ENCODE data around the gene MYLIP.

MYLIP gene

DNA sequence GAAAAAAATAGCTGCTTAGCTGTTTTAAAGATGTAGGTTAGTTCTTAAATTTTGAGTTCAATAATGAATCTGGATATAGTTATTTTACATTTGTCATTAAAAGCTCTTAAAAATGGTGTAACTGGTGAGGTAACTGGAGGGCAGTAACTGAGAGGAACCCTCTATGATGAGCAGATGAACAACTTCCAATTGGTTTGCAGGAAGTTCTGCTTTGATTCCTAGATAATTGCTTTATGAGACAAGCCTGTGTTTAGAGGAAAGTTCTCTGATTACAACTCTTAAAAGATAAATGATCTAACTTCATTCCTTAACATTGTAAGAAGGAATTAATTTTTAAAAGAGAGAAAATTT lies 8.5 kb downstream of the MYLIP start:
- DNase-seq (ENCODE audit: insufficient read length, low spot score) (no peak), FAIRE-seq (no peak)
- TF ChIP-seq, protein P1, sequence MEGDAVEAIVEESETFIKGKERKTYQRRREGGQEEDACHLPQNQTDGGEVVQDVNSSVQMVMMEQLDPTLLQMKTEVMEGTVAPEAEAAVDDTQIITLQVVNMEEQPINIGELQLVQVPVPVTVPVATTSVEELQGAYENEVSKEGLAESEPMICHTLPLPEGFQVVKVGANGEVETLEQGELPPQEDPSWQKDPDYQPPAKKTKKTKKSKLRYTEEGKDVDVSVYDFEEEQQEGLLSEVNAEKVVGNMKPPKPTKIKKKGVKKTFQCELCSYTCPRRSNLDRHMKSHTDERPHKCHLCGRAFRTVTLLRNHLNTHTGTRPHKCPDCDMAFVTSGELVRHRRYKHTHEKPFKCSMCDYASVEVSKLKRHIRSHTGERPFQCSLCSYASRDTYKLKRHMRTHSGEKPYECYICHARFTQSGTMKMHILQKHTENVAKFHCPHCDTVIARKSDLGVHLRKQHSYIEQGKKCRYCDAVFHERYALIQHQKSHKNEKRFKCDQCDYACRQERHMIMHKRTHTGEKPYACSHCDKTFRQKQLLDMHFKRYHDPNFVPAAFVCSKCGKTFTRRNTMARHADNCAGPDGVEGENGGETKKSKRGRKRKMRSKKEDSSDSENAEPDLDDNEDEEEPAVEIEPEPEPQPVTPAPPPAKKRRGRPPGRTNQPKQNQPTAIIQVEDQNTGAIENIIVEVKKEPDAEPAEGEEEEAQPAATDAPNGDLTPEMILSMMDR (IDR thresholded peaks at IDR 0.05; ENCODE audit: insufficient read depth, missing control alignments), result no peak

DNA sequence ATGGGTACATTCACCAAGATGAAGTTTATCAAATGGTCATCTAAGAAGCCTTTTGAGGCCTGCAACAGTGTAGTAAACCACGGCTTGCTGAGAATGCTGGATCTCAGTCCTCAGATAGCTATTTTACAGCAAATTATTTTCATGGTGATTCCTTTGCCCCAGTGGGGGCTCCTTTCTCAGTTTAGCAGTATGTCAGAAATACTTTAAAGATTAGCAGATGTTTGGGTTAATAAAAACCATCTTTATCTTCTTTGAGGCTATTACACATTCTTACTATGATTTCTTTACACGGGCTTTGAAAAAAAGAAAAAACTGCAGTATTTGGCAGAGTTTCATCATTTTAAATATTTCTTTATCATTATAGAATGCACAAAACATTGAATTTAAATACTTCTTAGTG lies 10.7 kb downstream of the MYLIP start:
- FAIRE-seq, result no peak
- TF ChIP-seq, protein P1 (IDR thresholded peaks at IDR 0.05; ENCODE audit: insufficient read depth, missing control alignments), result no peak

DNA sequence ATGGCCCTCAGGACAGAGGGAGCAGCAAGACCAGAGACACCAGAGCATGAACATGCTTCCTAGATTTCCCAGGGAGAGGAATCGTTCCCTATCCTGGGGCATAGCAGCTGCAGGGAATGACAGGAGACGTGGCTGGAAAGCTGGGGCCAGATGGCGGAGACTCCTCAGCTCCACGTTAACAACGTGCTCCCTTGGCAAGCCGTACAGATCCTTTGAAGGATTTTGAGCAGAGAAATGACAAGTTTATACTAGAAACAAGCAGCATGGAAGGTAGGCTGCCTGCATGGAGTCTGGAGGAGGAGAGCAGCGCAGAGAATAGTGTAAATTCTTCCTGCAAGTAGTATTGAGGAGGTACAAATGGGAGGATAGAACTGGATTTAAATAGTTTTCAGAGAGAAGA lies 11.7 kb downstream of the MYLIP start:
- no peak for DNase-seq (ENCODE audit: insufficient read length, low spot score)
- FAIRE-seq, result no peak
- TF ChIP-seq, protein P1 (IDR thresholded peaks at IDR 0.05; ENCODE audit: insufficient read depth, missing control alignments), result no peak

More for the DNA sequence above, 10.7 kb downstream of the MYLIP start:
- DNase-seq (ENCODE audit: insufficient read length, low spot score), result no peak

DNA sequence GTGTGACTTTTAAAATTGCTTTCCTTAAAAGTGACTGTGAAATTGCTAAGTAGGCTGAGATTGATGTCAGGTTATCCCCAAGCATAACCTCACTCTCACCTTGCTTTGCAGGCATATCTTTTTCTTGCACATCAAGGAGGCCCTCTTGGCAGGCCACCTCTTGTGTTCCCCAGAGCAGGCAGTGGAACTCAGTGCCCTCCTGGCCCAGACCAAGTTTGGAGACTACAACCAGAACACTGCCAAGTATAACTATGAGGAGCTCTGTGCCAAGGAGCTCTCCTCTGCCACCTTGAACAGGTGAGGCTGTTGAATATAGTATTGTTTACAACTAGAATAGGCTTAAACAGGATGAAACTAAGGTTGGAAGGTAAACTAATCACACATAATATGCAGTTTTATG lies 12.6 kb downstream of the MYLIP start:
- FAIRE-seq, result no peak
- TF ChIP-seq, protein P1 (IDR thresholded peaks at IDR 0.05; ENCODE audit: insufficient read depth, missing control alignments), result no peak
- no peak for DNase-seq (ENCODE audit: insufficient read length, low spot score)

DNA sequence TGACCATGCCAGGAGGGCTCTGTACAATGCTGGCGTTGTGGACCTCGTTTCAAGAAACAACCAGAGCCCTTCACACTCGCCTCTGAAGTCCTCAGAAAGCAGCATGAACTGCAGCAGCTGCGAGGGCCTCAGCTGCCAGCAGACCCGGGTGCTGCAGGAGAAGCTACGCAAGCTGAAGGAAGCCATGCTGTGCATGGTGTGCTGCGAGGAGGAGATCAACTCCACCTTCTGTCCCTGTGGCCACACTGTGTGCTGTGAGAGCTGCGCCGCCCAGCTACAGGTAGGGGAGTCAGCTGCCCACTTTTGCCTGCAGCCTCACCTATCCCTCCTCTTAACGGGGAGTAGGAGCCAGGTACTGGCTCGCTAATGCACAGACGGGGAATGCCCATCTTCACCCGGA lies 16.2 kb downstream of the MYLIP start:
- FAIRE-seq, result no peak
- no peak for DNase-seq (ENCODE audit: insufficient read length, low spot score)

DNA sequence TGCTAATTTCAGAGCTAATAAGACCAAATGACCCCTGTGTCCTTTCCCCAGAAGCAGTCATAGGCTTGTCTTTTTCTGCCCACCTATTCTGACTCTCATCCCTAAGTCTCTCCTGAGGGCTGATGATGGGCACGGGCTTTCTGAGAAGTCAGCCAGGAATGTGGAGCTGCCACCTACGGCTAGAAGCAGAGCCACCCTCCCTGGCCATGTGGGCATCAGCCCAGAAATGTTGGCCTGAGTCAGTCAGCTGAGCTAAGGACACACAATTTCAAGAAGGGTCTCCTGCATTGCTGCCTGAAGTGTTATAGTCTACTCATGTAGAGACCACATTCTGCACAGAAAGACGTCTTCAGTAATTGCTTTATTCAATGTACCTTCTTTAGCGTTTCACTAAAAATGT lies 17.1 kb downstream of the MYLIP start:
- FAIRE-seq, result no peak
- TF ChIP-seq, protein P1 (IDR thresholded peaks at IDR 0.05; ENCODE audit: insufficient read depth, missing control alignments), result no peak
- no peak for DNase-seq (ENCODE audit: insufficient read length, low spot score)

More for the DNA sequence above, 16.2 kb downstream of the MYLIP start:
- TF ChIP-seq, protein P1 (IDR thresholded peaks at IDR 0.05; ENCODE audit: insufficient read depth, missing control alignments), result no peak

DNA sequence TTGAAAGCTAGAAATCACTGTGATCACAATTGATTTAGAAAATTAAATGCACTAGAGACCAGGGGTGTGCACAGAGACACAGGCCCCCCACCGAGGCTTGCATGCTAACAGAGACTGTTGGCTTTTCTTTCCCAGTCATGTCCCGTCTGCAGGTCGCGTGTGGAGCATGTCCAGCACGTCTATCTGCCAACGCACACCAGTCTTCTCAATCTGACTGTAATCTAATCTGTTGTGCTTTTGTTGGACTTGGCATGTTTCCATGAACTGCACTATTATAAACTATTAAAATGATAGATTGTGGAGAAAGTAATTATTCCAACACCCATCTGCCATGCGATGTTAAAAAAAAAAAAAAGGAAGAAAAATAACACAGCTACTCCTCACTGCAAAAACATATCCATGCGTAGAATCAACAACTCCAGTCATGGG lies 17.7 kb downstream of the MYLIP start:
- FAIRE-seq (no peak), DNase-seq (ENCODE audit: insufficient read length, low spot score) (no peak)

More for the DNA sequence above, 17.7 kb downstream of the MYLIP start:
- TF ChIP-seq, protein P1 (IDR thresholded peaks at IDR 0.05; ENCODE audit: insufficient read depth, missing control alignments), result no peak

All from D721Med (cell line).